Amygdala (tissue), 56 donors: Measurements from ENCODE around the gene IL16.

Experiments
- DNase-seq, 56 donors: peaks; one replicate each; lab custom pipeline; 2025; lab: John Stamatoyannopoulos, UW

The IL16 gene

GRCh38 chr15:81271761-81272644 lies 75.3 kb downstream of the IL16 start:
- no peak for DNase-seq

GRCh38 chr15:81273200-81273599 lies 76.5 kb downstream of the IL16 start:
- DNase-seq = no peak

- no peak for DNase-seq
These were observed 77.2 kb downstream of the IL16 start for GRCh38 chr15:81273855-81274254.

- no peak for DNase-seq
These were observed 77.6 kb downstream of the IL16 start for GRCh38 chr15:81274255-81274654.

- peak in 49 of 56 donors; percentile 12 to 79 (median 50) for DNase-seq
These were observed 78.4 kb downstream of the IL16 start for GRCh38 chr15:81274931-81275707.

- no peak for DNase-seq
These were observed 79.2 kb downstream of the IL16 start for GRCh38 chr15:81275711-81276392.

GRCh38 chr15:81276967-81277366 lies 80.3 kb downstream of the IL16 start:
- no peak for DNase-seq

GRCh38 chr15:81277851-81278250 lies 81.2 kb downstream of the IL16 start:
- DNase-seq = no peak

- no peak for DNase-seq
These were observed 81.8 kb downstream of the IL16 start for GRCh38 chr15:81278306-81279029.

- DNase-seq = no peak
These were observed 83.2 kb downstream of the IL16 start for GRCh38 chr15:81279621-81280485.

- no peak for DNase-seq
These were observed 84.2 kb downstream of the IL16 start for GRCh38 chr15:81280696-81281455.

GRCh38 chr15:81281456-81281735 lies 84.7 kb downstream of the IL16 start:
- no peak for DNase-seq

GRCh38 chr15:81281766-81282605 lies 85.3 kb downstream of the IL16 start:
- no peak for DNase-seq

- DNase-seq = no peak
These were observed 85.9 kb downstream of the IL16 start for GRCh38 chr15:81282606-81282895.

- DNase-seq = no peak
These were observed 86.2 kb downstream of the IL16 start for GRCh38 chr15:81282911-81283310.

GRCh38 chr15:81284256-81285031 lies 87.8 kb downstream of the IL16 start:
- peak in 1 of 56 donors; percentile 12 for DNase-seq

- DNase-seq = no peak
These were observed 88.8 kb downstream of the IL16 start for GRCh38 chr15:81285461-81285860.
